PFSK-1 (cell line): Measurements from ENCODE around the gene TRIM75.

ENCODE experiments used
- FOXP2 ChIP-seq: optimal IDR thresholded peaks from 2 replicates; pipeline ENCODE3; 2011; ENCODE audit warnings: borderline replicate concordance, control low read depth, inconsistent platforms; ENCODE audit not compliant: insufficient read depth; ENCODE audit errors: extremely low read length, extremely low read depth
- POLR2AphosphoS5 ChIP-seq: IDR thresholded peaks from 2 replicates; pipeline ENCODE4 v1.6.1; 2012; ENCODE audit warnings: low read depth, mild to moderate bottlenecking, control low read depth, low read length, moderate library complexity
- SIN3A ChIP-seq: IDR thresholded peaks from 2 replicates; pipeline ENCODE4 v1.6.1; 2012; ENCODE audit warnings: mild to moderate bottlenecking, low read length, moderate library complexity, borderline replicate concordance; ENCODE audit not compliant: insufficient read depth
- TAF1 ChIP-seq: IDR thresholded peaks from 2 replicates; pipeline ENCODE4 v1.6.1; 2012; ENCODE audit warnings: low read length, control low read depth, borderline replicate concordance; ENCODE audit not compliant: insufficient read depth
- TF ChIP-seq, protein P1 (sequence below), 2 experiments: IDR thresholded peaks; 2 replicates each; pipeline versions ENCODE4 v1.6.1 to v1.8.0; 2011 to 2012; ENCODE audit warnings: low read depth in 2 of 2, low read length in 2 of 2, control low read depth in 1 of 2, inconsistent platforms in 1 of 2, mild to moderate bottlenecking in 1 of 2, moderate library complexity in 1 of 2; ENCODE audit not compliant: insufficient read depth in 1 of 2

DNA sequence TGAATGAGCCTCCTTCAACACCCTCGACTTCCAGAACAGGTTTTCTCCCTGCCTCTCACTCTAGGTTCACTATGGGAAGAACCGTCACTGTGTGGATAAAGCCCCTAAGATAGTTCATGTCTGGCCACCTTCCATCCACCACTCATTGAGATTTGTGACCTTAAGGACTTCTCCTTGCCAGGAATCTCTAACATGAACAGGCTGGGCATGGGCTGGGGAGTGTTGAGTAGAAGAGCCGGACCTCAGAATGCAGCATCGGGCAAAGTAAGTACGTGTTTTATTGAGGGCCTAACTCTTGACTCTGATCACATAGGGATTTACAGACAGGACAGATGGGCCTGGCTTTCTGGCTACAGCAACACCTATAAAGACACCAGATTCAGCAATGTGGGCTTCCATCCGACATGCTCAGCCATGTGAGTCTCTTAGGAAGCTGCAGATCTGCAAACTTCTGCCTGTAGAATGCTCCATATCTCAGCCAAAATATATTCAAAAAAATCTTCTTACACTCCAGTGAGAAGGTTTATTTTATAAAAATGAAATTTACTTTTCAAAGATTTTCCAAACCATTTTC is 48.2 kb upstream of the TRIM75 start:
- TF ChIP-seq POLR2AphosphoS5 (no peak), SIN3A (no peak), TAF1 (no peak), FOXP2 (no peak)
- TF ChIP-seq, protein P1, sequence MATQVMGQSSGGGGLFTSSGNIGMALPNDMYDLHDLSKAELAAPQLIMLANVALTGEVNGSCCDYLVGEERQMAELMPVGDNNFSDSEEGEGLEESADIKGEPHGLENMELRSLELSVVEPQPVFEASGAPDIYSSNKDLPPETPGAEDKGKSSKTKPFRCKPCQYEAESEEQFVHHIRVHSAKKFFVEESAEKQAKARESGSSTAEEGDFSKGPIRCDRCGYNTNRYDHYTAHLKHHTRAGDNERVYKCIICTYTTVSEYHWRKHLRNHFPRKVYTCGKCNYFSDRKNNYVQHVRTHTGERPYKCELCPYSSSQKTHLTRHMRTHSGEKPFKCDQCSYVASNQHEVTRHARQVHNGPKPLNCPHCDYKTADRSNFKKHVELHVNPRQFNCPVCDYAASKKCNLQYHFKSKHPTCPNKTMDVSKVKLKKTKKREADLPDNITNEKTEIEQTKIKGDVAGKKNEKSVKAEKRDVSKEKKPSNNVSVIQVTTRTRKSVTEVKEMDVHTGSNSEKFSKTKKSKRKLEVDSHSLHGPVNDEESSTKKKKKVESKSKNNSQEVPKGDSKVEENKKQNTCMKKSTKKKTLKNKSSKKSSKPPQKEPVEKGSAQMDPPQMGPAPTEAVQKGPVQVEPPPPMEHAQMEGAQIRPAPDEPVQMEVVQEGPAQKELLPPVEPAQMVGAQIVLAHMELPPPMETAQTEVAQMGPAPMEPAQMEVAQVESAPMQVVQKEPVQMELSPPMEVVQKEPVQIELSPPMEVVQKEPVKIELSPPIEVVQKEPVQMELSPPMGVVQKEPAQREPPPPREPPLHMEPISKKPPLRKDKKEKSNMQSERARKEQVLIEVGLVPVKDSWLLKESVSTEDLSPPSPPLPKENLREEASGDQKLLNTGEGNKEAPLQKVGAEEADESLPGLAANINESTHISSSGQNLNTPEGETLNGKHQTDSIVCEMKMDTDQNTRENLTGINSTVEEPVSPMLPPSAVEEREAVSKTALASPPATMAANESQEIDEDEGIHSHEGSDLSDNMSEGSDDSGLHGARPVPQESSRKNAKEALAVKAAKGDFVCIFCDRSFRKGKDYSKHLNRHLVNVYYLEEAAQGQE (IDR thresholded peaks at IDR 0.05; ENCODE audit: insufficient read depth in 1 of 2, low read depth in 2 of 2, low read length in 2 of 2) = no peak
